GM18520 (cell line): ENCODE results near the gene ZBTB44.
"Not testable (repeated sequence)": the region's sequence is repeated elsewhere in the genome, so short reads cannot be mapped to it uniquely, and the experiment has no call there.

ENCODE experiments used
- ATAC-seq: cut with Tn5 transposase; IDR thresholded peaks from one replicate; pipeline ENCODE4 v1.9.1; 2021; ENCODE audit not compliant: unreplicated experiment

ZBTB44 gene

DNA sequence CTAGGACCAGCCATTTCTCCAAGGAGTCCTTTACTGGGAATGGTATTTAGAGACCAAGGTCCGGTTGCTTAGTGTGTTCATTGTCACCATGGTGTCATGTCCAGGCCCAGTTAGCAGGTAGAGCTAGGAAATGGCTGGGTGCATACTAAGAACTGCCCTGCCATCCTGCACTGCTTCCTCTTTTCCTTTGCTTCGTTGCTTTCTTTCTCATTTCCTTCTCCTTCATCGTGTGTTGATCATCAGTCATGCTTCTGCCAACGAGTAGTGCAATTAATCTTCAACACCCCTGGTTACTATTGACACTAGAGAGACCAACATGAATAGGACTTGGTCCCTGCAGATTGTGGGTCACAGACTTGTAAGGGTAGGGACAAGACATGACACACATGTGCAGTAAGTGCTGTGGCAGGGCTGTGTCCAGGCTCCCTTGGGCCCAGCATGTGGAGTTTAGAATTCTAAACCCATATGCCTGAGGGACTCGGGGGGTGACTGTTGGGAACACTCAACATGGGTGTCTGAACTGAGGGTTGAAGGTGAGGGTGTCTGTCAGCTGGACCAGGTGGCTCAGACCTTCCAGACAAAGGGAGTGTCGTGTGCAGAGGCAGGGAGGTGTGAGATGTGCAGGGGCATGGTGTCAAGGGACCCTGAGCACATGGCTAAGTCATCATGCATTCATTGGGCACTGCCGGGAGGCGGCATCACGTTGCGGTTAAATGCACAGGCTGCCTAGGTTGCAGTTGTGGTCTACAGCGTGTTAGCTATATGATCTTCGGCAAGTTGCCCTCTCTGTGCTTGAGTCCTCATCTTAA, 112.5 kb downstream of the ZBTB44 start:
- ATAC-seq, result no peak

DNA sequence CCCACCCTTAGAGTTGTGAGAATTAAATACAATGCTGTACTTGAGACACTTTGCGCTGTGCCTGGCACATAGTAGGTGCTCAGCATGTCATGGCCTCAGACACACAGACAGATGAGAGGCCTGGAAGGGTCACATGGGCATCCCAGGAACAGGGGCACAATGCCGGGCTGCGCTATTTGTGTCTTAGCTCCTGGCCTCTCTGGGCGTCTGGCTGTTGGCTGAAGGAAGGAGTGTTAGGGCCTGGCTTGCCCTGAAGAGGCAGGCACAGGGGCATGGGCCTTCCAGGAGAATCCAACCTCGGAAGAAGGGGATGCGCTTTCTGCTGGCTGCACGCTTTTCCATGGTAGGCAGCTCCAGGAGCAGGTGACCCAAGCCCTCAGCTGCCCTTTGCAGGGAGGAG, 113.7 kb downstream of the ZBTB44 start:
- ATAC-seq, result no peak

DNA sequence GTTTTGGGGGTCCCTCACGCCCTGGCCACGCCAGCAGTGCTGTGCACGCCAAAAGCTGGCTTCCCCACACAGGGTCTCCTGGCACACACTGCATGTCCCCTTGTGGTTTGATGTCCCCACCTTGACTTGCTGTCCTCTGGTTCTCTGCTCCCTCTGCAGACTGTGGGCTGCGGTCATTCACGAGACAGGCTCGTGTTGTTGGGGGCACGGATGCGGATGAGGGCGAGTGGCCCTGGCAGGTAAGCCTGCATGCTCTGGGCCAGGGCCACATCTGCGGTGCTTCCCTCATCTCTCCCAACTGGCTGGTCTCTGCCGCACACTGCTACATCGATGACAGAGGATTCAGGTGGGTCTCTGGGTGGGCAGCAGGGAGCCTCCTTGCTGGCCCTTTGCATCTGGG, 114.9 kb downstream of the ZBTB44 start:
- no peak for ATAC-seq

DNA sequence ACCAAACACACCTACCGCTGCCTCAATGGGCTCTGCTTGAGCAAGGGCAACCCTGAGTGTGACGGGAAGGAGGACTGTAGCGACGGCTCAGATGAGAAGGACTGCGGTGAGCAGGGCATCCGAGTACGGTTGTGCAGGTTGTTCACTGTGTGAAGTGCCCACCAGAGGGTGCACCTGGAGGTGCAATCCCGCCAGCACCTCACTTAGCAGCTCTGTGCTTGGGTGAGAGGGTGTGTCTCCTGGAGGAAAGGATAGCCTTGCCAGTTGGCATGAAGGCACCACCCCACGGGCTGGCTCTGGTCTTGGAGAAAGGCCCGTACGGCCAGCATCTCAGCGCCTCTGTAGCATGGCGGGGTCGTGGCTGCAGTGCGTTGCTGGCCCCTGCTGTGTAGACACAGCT, 115.8 kb downstream of the ZBTB44 start:
- ATAC-seq, result no peak

DNA sequence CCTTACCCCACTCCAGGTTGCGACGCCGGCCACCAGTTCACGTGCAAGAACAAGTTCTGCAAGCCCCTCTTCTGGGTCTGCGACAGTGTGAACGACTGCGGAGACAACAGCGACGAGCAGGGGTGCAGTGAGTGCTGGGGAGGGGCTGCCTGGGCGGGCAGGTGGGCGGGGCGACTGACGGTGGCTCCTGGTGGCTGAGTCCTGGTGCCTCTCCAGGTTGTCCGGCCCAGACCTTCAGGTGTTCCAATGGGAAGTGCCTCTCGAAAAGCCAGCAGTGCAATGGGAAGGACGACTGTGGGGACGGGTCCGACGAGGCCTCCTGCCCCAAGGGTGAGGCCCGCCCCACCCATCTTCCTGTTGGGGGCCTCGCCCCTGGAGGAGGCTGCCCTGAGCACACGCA, 116.4 kb downstream of the ZBTB44 start:
- no peak for ATAC-seq

DNA sequence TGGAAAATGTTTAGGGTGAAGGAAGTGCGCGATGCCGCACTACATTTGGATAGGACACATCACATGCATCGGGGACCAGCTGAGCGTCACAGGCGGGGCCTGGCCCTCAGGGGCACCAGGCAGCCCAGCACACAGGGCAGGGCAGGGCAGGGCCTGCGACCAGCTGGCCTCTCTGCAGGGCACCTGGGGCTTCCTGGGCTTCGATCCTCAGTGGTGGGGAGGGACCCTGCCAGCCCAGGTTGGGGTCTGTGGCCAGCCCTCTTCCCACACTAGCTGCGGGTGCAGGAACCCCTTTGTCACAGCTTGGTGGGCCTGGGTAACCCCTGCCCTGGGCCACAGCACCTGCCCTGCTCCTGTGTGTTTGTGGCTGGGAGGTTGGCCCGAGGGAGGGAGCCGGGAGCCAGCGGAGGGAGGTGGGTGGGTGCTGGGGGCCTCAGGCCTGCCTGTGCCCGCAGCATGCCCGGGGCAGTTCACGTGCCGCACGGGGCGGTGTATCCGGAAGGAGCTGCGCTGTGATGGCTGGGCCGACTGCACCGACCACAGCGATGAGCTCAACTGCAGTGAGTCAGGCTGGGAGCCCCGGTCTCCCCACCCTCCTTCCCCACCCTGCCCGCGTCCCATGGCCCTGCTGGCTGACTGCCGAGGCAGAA, 117.2 kb downstream of the ZBTB44 start:
- no peak for ATAC-seq

DNA sequence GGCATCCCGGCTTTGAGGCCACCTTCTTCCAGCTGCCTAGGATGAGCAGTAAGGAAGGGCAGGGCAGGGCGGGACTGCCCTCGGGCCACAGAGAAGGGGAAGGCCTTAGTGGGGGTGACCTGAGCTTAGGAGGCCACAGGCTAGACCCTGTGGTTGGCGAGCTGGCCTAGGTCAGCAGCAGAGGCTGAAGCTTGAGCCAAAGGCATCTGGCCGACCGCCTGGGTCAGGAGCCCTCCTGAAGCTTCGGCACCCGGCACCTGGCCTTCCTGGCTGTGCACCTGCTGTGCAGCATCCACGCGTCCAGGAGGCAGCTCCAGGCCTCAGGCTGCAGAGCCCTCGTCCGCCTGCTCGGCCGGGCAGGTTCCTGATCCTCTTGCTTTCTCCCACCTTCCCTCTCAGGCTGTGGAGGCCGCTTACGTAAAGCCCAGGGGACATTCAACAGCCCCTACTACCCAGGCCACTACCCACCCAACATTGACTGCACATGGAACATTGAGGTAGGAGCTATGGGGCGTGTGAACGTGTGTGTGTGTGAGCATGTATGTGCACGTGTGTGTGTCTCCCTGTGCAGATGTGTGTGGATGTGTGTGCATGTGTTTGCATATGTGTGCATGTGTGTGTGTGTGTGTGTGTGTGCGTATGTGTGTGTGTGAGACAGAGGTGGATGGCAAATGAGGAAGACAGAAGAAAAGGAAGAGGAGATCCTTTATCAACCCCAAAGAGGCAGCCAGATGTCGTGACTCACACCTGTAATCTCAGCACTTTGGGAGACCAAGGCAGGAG, 120.3 kb downstream of the ZBTB44 start:
- no peak for ATAC-seq

DNA sequence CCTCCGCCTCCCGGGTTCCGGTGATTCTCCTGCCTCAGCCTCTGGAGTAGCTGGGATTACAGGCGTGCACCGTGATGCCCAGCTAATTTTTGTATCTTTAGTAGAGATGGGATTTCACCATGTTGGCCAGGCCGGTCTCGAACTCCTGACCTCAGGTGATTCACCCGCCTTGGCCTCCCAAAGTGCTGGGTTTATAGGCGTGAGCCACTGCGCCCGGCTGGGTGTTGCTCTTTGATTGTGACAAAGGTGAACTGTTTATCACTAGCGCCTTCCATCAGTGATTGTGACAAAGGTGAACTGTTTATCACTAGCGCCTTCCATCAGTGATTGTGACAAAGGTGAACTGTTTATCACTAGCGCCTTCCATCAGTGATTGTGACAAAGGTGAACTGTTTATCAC, 121.2 kb downstream of the ZBTB44 start:
- not testable (repeated sequence) for ATAC-seq

DNA sequence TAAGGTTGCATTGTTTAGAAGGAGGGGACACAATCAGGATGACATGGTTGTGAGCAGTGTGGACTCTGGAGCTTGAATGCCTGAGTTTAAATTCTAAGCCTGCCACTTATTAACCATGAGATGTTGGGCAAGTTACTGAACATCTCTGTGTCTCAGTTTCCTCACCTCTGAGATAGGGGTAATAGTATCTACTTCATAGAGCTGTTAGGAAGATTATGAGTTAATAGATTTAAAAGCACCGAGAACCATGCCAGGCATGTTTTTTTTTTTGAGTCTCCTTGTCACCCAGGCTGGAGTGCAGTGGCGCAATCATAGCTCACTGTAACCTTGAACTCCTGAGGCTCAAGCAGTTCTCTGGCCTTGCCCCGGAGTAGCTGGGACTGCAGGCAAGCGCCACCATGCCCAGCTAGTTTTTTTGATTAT, 121.9 kb downstream of the ZBTB44 start:
- ATAC-seq, result no peak

DNA sequence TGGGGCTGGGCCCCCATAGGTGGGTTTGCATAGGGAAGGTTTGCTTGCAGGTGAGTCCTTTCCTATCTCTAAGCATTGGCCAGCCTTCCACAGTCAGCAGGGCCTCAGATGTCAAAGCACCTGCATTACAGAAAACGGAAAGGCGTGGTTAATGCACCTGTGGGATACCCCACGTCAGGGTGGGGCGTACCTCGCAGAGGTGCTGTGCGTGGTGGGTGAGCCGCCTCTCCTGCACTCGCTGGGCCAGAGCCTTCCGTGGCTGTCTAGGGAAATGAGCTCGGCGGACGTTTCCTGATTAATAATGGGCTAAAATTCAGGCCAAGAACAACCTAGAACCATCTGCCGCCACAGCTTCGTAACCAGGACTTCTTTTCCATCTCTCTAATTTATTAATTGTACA, 122.8 kb downstream of the ZBTB44 start:
- no peak for ATAC-seq

DNA sequence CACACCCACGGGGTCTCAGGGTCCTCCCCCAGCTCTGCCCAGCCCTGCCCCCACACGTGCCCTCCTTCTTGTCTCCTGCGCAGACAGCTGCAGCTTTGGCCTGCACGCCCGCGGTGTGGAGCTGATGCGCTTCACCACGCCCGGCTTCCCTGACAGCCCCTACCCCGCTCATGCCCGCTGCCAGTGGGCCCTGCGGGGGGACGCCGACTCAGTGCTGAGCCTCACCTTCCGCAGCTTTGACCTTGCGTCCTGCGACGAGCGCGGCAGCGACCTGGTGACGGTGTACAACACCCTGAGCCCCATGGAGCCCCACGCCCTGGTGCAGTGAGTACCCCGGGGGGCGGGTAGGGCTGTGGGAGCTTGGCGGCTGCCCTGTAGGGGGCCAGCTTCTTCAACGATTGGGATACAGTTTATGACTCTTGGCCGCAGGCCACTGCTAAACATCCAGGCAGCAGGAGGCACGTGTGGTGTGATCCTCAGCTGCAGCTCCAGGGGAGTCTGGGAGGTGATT, 124.3 kb downstream of the ZBTB44 start:
- ATAC-seq, result no peak

DNA sequence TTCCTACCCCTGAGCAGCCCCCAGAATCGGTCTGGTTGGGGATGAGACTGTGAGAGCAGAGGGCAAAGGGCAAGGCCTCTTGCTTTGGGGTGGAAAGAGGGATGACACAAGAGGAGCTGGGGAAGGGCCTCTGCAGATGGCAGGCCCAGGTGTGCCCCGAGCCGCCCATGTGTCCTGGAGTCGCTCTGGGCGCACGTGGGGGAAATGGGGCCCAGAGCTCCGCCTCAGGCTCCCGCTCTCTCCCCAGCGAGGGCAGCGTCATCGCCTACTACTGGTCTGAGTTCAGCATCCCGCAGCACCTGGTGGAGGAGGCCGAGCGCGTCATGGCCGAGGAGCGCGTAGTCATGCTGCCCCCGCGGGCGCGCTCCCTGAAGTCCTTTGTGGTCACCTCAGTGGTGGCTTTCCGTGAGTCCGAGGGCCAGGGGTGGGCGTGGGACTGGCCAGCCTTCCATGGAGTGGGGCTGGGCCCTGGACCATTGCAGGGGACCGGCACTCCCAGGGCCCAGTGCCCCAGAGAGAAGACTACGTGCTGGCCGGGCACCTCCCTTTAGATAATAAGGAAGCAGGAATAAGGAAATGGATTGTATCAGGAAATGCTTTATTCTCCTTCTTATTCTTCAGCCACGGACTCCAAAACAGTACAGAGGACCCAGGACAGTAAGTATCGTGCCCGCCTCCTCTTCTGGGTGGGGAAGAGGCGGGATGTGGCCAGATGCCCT, 125.1 kb downstream of the ZBTB44 start:
- no peak for ATAC-seq

DNA sequence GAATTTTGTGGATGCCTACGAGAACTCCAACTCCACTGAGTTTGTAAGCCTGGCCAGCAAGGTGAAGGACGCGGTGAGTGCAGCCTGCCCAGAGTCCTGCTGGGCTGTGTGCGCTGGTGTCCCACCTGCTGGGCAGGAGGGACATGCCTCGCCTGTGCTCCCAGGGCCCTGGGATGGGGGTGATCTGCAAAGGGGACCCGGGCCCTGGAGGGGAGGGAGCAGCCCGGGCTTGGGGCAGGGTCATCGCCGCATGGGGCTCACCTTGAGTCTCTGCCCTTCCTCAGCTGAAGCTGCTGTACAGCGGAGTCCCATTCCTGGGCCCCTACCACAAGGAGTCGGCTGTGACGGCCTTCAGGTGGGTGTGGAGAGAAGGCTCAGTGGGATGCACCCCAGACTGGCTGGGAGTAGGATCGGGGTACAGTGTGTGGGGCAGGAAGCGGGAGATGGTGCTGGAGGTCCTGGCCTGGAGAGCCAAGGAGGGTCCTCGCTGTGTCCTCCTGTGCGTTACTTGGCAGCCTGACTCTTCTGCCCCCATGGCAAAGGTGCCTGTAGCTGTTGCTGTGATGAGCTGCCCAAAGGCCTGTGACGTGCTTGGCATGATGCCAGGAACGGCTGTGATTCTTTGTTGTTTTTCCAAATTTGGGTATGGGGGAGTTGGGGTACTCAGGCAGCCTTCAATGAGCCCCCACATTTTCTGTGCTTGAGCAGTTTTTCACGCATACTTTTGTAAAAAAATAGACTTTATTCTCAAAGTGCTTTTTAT, 126.0 kb downstream of the ZBTB44 start:
- no peak for ATAC-seq

DNA sequence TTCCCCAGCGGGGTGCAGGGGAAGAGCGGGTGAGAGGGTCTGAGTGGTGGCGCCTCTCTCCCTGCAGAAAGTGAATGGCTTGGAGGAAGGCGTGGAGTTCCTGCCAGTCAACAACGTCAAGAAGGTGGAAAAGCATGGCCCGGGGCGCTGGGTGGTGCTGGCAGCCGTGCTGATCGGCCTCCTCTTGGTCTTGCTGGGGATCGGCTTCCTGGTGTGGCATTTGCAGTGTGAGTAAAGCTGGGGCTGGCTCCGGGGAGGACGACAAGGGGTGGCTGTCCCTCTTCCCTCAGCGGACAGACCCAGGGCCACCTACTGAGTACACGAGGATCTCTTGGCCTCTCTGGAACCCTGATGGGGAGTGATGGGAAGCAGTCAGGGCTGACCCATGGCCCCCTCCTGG, 126.7 kb downstream of the ZBTB44 start:
- no peak for ATAC-seq

DNA sequence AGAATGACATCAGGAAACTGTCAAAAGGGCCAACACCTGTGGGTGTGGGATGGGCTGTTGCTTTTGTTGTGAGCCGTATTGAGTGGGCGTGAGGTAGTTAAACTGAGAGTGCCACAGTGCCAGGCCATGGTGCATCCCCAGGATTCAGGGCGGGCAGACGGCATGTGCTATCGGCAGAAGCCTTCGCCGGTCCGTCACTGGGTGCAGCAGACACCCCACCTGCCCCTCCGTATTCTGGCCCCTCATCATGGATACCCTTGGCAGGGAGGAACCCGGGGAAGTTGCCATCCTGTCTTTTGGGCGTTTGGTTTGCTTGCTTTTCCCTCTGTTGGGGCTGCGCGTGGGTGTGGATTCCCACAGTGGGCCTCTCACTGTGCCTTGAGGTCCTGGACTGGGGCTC, 127.6 kb downstream of the ZBTB44 start:
- no peak for ATAC-seq

DNA sequence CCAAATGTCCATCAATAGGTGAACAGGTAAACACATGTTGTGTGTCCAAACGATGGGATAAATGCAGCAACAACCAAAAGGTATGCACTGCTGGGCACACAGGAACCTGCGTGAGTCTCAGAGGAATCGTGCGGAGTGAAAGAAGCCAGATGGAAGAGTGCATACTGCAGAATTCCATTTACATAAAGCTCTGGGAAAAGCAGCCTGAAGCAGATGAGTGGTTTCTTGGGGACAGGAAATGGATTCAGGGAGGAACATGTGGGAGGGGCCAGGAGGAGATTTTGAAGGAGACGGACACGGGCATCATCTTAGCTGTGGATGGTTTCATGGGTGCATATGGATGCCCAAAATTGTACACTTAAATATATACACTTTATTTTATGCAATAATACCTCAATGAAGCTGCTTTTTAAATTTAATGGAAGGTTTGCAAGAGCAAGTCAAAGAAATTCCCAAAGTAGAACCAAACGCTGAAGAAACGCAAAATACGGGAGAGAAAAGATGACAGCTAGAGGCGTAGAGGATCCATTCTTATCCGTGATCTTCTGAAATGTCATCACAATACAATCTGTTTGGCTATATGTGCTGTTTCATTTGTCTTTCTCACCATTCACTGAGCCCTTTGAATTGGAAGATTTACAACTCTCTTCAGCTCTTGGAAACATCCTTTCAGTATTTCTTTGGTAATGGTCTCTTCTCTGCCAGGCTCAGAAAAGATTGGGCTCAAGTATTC, 130.7 kb downstream of the ZBTB44 start:
- ATAC-seq, result no peak

DNA sequence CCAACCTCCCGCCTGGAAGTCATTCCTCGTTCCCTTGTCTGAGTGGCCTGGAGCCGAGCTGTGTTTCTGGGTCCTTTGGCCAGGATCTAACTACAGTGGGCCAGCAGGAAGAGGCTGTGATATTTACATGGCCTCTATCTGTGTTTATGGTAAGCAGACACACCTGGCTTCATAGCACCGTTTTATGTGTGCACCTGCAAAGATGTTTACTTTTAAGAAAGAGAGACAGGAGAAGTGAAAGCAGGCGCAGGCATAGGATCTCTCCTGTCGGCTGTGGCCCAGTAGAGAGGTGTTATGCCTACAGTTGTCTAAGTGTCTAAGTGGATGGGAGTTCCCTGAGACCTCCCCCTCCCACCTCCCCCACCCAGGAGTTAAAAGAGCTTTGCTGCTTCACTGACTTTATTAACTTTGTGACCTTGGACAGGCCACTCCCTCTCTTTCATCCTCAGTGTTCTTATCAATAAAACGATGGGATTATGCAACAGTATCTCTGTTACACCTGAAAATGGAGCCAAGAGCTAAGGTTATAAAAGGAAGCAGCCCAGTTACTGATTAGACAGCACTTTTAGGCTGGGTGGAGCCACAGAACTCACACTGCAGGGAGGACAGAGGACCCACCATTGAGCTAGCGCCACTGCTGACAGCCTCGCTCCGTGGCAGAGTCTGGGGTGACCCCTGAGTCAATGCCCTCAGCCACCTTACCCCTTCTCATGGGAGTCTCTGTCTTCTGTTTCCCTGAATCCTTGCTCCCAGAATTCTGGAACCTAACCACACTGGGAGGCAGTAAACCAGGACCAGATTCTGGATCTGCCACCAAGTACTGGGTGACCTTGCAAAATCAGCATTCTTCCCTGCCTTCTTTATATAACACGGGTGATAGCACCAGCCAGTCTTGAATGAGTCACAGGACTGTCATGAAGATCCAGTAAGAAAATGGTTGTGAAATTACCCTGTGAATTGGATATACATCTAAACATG, 133.1 kb downstream of the ZBTB44 start:
- ATAC-seq, result no peak

DNA sequence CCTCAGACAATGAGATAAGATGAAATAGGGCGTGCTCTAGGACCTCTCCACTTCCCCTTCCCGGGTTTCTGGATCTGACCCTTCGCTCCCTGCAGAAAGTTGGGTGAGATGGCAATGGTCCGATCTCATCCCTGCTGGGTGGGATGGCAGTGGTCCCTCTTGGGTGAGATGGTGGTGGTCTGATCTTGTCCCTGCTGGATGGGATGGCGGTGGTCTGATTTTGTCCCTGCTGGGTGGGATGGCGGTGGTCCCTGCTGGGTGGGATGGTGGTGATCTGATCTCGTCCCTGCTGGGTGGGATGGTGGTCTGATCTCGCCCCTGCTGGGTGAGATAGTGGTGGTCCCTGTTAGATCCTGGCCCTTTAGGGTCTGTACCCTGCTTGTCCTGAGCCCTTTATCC, 133.8 kb downstream of the ZBTB44 start:
- ATAC-seq, result no peak
